Stimulated activated effector memory CD8-positive, alpha-beta T cell treated with anti-CD3 and anti-CD28 coated beads, Interleukin-12 subunit alpha, Interleukin-12 subunit beta, amount 100 ng/mL, for 72 hours (primary cell): ENCODE data around the gene ZMYND10.
"Not testable (repeated sequence)": the region's sequence is repeated elsewhere in the genome, so short reads cannot be mapped to it uniquely, and the experiment has no call there.

Experiments used
- ATAC-seq: fragments of 150-1000 bp; cut with Tn5 transposase; 2 replicates; pipeline ENCODE4 v1.10.0; 2021
- DNase-seq, 2 donors: peaks; one replicate each; pipeline ENCODE4 v3.0.0; 2021 to 2022; ENCODE audit warnings: low spot score in 2 of 2
- H3K27ac Mint-ChIP-seq: one replicate; pipeline ENCODE4 v1.8.0; 2022; ENCODE audit warnings: mild to moderate bottlenecking, mixed read lengths
- H3K36me3 Mint-ChIP-seq: one replicate; pipeline ENCODE4 v1.8.0; 2022; ENCODE audit warnings: mild to moderate bottlenecking, mixed read lengths
- H3K4me1 Mint-ChIP-seq: one replicate; pipeline ENCODE4 v1.8.0; 2022; ENCODE audit warnings: mixed read lengths
- H3K4me3 Mint-ChIP-seq: one replicate; pipeline ENCODE4 v1.8.0; 2022; ENCODE audit warnings: mild to moderate bottlenecking, mixed read lengths
- H3K9me3 Mint-ChIP-seq: one replicate; pipeline ENCODE4 v1.8.0; 2022; ENCODE audit warnings: mixed read lengths

Gene ZMYND10

DNA sequence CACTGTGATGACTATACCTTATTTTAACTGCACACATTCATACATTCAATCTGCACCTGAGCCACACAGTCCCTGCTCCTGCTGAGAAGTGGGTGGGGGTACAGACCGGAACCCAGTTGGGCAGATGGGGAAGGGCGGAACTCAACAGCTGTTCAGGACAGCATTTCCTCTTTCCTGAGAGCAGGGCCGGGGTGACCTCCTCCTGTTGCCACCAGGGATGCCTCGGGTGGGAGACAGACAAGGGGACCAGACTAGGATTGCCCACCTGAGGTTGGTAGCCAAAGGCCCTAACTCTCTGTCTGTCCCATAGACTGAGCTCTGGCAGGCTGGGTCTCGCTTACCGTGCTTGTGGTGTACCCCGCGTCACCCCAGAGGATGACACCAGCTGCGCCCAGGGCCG is 26.9 kb downstream of the ZMYND10 start:
- DNase-seq: no peak
- H3K36me3 Mint-ChIP-seq: peaks cover 10% of the 10 kb centered on the region
- H3K9me3 Mint-ChIP-seq: no peaks in the 10 kb centered on the region
- ATAC-seq: no peak
- H3K4me3 Mint-ChIP-seq: no peak overlapping the region
- no peak overlapping the region for H3K27ac Mint-ChIP-seq
- peaks cover 59% of the 10 kb centered on the region for H3K4me1 Mint-ChIP-seq

GRCh38 chr3:50318163-50318562 is 27.4 kb downstream of the ZMYND10 start:
- DNase-seq (no peak), ATAC-seq (no peak)
- Mint-ChIP-seq H3K36me3 (peaks cover 10% of the 10 kb centered on the region), H3K4me3 (no peak overlapping the region), H3K27ac (no peak overlapping the region), H3K9me3 (no peaks in the 10 kb centered on the region), H3K4me1 (peaks cover 54% of the 10 kb centered on the region)

- ATAC-seq (no peak), DNase-seq (no peak)
- peaks cover 47% of the 10 kb centered on the region for H3K4me1 Mint-ChIP-seq
- peak overlapping the region; percentile 95 for H3K27ac Mint-ChIP-seq
- peaks cover 10% of the 10 kb centered on the region for H3K36me3 Mint-ChIP-seq
- no peaks in the 10 kb centered on the region for H3K9me3 Mint-ChIP-seq
- peak overlapping the region; percentile 59 for H3K4me3 Mint-ChIP-seq
Observed at GRCh38 chr3:50317300-50317699, 28.2 kb downstream of the ZMYND10 start.

- peak; percentile 57 to 84 for DNase-seq
- ATAC-seq: peak; percentile 86
- Mint-ChIP-seq H3K9me3 (no peaks in the 10 kb centered on the region), H3K36me3 (peaks cover 10% of the 10 kb centered on the region), H3K27ac (peak overlapping the region; percentile 95), H3K4me1 (peaks cover 47% of the 10 kb centered on the region), H3K4me3 (peak overlapping the region; percentile 59)
Observed at GRCh38 chr3:50316657-50317242, 28.8 kb downstream of the ZMYND10 start.

GRCh38 chr3:50314816-50315215 is 30.7 kb downstream of the ZMYND10 start:
- Mint-ChIP-seq H3K4me1 (peaks cover 38% of the 10 kb centered on the region), H3K9me3 (no peaks in the 10 kb centered on the region), H3K36me3 (peaks cover 10% of the 10 kb centered on the region), H3K27ac (peak overlapping the region; percentile 50), H3K4me3 (no peak overlapping the region)
- DNase-seq: no peak
- no peak for ATAC-seq

DNA sequence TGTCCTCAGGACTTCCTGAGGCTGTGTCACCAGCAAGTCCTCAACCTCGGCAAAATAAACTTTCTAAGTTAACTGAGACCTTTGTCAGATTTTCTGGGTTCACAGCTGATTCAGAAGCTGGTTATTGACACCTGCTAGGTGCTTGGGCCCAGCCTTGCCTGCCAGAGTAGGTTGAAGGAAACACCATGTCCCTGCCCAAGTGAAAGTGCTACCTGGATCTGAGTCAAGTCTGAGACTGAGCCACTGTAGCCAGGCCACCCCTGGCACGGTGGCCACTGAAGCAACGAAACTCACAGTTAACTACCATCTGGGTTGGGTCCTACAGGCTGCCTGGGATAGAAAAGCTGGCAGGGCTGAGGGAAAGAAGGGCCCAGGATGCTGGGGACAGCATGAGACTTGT is 31.2 kb downstream of the ZMYND10 start:
- Mint-ChIP-seq H3K4me3 (no peak overlapping the region), H3K36me3 (peaks cover 10% of the 10 kb centered on the region), H3K4me1 (peaks cover 34% of the 10 kb centered on the region), H3K27ac (no peak overlapping the region), H3K9me3 (no peaks in the 10 kb centered on the region)
- ATAC-seq (no peak), DNase-seq (no peak)

- H3K4me3 Mint-ChIP-seq, H3K36me3 Mint-ChIP-seq, DNase-seq: not testable (repeated sequence)
Observed at GRCh38 chr3:50312041-50312440, 33.5 kb downstream of the ZMYND10 start.

GRCh38 chr3:50304601-50305000 is 40.9 kb downstream of the ZMYND10 start:
- Mint-ChIP-seq H3K4me3 (no peak overlapping the region), H3K36me3 (no peaks in the 10 kb centered on the region), H3K4me1 (peaks cover 27% of the 10 kb centered on the region), H3K9me3 (no peaks in the 10 kb centered on the region), H3K27ac (no peak overlapping the region)
- ATAC-seq (peak; percentile 78), DNase-seq (no peak)

More at GRCh38 chr3:50312041-50312440, 33.5 kb downstream of the ZMYND10 start:
- peaks cover 17% of the 10 kb centered on the region for H3K4me1 Mint-ChIP-seq
- H3K9me3 Mint-ChIP-seq, H3K27ac Mint-ChIP-seq, ATAC-seq: not testable (repeated sequence)

- DNase-seq: no peak
- Mint-ChIP-seq H3K36me3 (peaks cover 7% of the 10 kb centered on the region), H3K27ac (peak within 1 kb of the TSS; percentile 34), H3K4me3 (no peak within 1 kb of the TSS), H3K9me3 (no peaks in the 10 kb centered on the region), H3K4me1 (peaks cover 30% of the 10 kb centered on the region)
- no peak for ATAC-seq
Observed at GRCh38 chr3:50303013-50303815, 42.3 kb downstream of the ZMYND10 start, which contains the start of gene HYAL1. Gene HYAL1, minus strand, starts transcription at chr3:50303574. Its CDS starts 618 bp downstream, at chr3:50302956.

GRCh38 chr3:50302095-50303012 is 43.2 kb downstream of the ZMYND10 start:
- H3K27ac Mint-ChIP-seq: peak overlapping the region; percentile 34
- no peaks in the 10 kb centered on the region for H3K9me3 Mint-ChIP-seq
- ATAC-seq: no peak
- H3K4me3 Mint-ChIP-seq: no peak overlapping the region
- H3K36me3 Mint-ChIP-seq: peaks cover 7% of the 10 kb centered on the region
- DNase-seq: no peak
- H3K4me1 Mint-ChIP-seq: peaks cover 39% of the 10 kb centered on the region

DNA sequence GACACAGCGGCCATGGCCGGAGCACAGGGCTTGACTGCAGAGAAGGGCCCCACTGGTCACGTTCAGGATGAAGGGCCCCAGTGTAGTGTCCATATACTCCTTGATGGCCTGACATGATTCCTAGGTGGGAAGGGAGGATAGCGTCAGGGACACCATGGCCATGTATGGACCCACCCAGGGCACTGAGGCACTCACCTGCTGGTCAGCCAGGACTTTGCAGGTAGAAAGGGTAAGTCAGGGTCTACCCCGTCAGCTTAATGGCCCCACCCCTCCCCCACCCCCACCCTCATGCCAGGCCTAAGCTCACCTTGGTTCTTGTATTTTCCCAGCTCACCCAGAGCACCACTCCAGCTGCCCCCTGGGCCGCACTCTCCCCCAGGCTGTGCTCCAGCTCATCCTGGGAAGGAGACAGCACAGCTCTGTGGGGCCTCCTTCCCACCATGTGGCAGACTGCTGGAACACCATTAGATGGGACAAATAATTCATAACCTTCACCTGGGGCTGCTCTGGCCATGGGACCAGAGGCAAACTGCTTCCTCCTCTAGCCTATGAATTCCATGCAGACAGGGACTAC is 44.8 kb downstream of the ZMYND10 start:
- peaks cover 7% of the 10 kb centered on the region for H3K36me3 Mint-ChIP-seq
- H3K4me1 Mint-ChIP-seq: peaks cover 42% of the 10 kb centered on the region
- no peaks in the 10 kb centered on the region for H3K9me3 Mint-ChIP-seq
- peak overlapping the region; percentile 97 for H3K27ac Mint-ChIP-seq
- H3K4me3 Mint-ChIP-seq: peak overlapping the region; percentile 98
- ATAC-seq: no peak
- DNase-seq: no peak

DNA sequence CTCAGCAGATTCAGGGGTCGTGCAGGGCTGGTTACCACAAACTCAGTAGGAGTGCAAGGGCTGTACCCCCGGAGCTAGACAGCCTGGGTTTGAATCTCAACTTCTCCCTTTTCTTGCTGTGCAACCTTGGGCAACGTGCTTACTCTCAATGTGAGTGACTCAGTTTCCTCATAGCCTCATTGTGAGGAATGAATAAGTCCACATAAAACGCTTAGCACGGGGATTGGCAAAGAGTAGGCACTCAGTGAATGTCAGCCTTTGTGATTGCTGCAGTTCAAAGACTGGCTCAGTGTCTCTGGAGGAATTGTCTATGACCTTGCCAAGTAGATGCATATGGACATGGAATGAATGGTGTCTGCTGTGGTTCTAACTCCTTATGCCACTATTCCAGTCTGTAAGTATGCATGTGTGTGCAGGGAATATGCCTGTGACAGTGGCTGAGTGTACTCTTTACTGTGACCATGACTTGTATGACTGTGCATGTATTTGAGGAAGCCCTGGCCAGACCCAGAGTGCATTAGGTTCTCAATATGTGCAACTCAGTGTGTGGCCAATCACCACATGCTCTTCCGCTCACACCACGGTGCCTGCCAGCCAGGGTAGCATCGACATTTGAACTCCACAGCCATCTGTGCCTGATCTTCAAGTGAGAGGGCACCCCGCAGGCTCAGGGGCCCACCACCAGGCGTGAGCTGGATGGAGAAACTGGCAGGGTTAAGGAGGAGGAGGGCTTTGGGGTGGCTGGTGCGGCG is 45.4 kb downstream of the ZMYND10 start:
- ATAC-seq: peak; percentile 9
- Mint-ChIP-seq H3K27ac (peak overlapping the region; percentile 97), H3K9me3 (no peaks in the 10 kb centered on the region), H3K4me3 (peak overlapping the region; percentile 98), H3K36me3 (peaks cover 7% of the 10 kb centered on the region), H3K4me1 (peaks cover 45% of the 10 kb centered on the region)
- DNase-seq: no peak

GRCh38 chr3:50299638-50299928 is 45.9 kb downstream of the ZMYND10 start:
- Mint-ChIP-seq H3K4me3 (peak overlapping the region; percentile 98), H3K9me3 (no peaks in the 10 kb centered on the region), H3K4me1 (peaks cover 42% of the 10 kb centered on the region), H3K27ac (peak overlapping the region; percentile 97), H3K36me3 (peaks cover 7% of the 10 kb centered on the region)
- ATAC-seq (no peak), DNase-seq (no peak)

DNA sequence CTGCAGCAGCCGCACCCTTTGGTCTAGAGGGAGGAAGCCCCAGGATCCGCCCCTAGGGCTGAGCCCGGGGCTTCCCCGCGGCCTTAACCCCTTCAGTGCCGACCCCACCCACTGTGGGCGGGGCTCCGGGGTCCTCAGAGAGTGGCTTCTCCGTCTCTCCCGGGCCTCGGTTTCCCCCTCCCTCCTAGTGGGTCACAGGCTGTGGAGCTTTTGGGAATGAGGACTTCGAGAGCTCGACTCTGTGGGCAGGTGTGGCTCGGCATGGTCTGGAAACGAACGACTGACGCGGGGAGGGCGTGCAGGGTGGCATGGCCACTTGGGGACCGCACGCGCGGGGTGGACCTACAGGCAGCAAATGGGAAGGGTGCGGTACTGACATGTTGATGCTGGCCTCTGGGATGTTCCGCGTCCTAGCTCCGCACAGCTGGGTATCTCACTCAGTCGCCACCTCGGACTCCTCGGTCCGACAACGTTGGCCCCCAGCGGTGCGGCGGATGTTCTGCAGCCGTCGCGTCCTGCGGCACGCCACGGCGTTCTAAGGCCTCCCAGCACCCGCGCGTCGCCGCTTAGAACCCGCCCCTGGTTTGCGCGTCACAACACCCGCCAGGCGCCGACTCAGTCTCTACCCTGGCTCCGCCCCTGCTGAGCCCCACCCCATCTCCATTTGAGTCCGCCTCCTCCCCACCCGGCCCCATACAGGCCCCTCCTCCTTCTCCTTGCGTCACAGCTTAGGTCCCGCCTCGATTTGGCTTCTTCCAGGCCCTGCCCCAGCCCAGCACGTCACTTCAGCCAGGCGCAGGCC is 46.5 kb downstream of the ZMYND10 start, which contains the start of the genes HYAL3 and NAA80:
Gene HYAL3 (minus strand): TSS at position 570 of the 802 bp plus-strand sequence. CDS start 3,803 bp downstream, outside the sequence.
Gene NAA80 (minus strand): TSS at position 570 of the 802 bp plus-strand sequence. CDS start 1,942 bp downstream, outside the sequence.
- peaks cover 39% of the 10 kb centered on the region for H3K4me1 Mint-ChIP-seq
- H3K36me3 Mint-ChIP-seq: peaks cover 7% of the 10 kb centered on the region
- H3K27ac Mint-ChIP-seq: peak within 1 kb of the TSS; percentile 97
- ATAC-seq (peak; percentile 90), DNase-seq (peak; percentile 95 to 99)
- no peaks in the 10 kb centered on the region for H3K9me3 Mint-ChIP-seq
- peak within 1 kb of the TSS; percentile 98 for H3K4me3 Mint-ChIP-seq
